Hematopoietic multipotent progenitor cell treated with erythropoietin and hydrocortisone succinate and interleukin-3 and kit ligand, for 17 days (in vitro differentiated cells): ENCODE results near the gene RNF220.
"Not testable (repeated sequence)": the region's sequence is repeated elsewhere in the genome, so short reads cannot be mapped to it uniquely, and the experiment has no call there.

ENCODE experiments used
- DNase-seq: peaks from one replicate; pipeline ENCODE4 v3.0.0-alpha.2; 2015; ENCODE audit warnings: low spot score

Gene RNF220

DNA sequence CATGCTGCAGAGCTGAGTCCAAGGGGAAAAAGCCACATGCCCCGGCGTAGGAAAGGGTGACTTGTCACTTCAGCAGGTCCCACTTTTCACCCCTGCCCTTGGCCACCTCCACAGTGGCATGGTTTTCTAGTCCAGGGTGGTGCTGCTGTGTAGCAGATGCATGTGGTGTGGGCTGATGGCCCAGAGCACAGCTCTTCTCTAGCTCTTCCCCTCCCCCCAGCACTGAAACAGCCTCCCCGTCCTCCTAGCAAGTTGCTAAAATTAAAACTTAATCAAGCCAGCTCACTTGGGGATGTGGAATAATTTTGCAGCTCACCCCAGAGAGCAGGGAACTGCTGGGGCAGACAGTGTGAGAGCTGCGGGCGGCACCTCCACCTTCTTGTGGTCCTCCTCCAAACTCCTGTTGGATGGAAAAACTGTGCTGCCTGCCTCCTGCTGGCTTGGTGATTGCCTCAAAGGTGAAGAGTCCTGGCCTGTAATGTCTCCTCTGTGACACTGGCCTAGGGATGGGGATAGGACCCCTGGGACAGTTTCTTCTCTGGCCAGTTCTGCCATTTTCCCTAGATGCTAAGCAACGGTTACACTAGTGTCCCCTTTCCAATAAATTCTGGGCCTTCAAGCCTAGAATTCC lies 91.6 kb downstream of the RNF220 start:
- no peak for DNase-seq

DNA sequence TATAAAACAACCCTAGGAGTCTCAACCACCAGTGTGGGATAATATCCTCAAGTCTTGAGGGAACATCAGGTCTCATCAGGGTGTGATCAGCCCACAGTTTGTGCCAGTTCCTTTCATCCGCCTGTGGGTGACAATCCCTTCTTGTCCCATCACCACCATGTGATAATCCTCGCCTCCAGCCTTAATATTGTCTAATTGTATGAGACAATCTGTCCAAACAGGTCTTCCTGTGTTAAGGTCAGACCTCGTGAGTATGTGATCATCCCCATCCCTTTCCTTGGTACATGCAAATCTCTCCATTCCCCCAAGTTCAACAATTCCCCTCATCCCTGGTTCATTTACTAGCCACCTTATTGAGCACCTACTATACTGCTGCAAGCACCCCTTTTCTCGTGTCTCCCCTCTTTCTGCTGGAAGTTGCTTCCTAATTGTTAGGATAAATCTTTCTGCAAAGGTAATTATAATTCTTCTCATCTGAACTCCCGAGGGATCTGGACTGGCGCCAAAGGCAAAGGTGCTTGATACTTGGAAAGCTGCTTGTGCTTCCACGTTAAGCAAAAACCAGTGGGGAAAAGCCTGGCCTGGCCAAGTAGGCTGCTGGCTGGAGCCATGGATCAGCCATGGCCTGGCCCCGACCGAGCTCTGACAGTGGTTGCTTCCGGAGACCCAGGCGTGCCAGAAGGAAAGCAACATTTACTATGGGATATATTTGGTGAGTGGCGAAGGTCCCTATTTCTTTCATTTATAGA lies 92.5 kb downstream of the RNF220 start:
- no peak for DNase-seq

DNA sequence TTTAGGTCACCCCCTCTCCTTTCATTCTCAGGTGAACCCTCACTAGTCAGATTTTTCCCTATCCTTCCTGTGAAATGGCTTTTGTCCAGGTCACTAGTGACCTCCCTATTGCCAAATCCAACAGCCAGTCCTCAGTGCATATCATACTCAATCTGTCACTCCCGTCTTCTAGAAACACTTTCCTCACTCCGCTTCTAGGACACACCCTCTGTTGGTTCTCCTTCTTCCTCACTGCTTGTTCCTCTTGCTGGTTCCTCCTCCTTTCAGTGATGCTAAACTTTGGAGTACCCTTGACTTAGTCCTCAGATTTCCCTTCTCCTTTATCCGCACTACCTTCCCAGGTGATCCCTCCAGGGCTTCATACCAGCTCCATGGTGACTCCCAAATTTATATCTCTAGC lies 94.3 kb downstream of the RNF220 start:
- DNase-seq, result no peak

DNA sequence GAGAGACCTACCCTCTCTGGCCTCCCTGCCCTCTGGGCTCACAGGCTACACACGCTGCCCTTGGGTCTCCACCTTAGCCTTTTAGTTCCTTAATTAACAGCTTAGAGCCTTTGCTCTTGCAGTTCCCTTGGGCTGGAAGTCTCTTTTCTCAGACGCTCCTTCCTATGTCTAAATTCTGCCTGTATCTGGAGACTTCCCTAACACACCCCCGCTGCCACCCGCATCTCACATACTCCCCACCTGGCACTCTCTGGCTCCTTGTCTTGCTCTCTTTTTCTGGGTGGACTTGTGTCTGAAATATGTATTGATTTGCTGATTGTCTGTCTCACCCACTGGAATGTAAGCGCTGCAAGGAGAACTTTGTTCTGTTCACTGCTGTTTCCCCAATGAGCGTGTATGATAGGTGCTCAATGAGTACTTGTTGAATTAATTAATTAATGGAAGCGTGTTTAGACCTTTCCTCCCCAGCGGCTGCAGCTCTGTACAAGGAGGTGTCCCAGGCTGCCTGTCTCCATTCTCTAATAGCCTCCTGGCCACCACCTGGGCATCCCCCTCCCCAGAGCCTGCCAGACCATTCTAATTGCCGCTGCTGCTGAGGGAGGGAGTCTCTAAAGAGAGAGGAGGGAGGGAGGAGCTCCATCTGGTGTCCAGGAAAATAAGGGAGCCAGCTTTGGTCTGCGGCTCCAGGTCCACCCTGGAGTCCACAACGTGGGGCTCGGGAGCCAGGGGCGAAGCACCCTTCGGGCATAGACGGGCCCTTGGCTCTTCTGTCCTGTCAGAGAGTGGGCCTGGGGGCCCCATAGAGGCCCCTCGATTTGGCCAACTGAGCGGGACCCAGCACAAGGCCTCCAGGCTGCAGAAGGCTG lies 95.4 kb downstream of the RNF220 start:
- DNase-seq, result no peak

DNA sequence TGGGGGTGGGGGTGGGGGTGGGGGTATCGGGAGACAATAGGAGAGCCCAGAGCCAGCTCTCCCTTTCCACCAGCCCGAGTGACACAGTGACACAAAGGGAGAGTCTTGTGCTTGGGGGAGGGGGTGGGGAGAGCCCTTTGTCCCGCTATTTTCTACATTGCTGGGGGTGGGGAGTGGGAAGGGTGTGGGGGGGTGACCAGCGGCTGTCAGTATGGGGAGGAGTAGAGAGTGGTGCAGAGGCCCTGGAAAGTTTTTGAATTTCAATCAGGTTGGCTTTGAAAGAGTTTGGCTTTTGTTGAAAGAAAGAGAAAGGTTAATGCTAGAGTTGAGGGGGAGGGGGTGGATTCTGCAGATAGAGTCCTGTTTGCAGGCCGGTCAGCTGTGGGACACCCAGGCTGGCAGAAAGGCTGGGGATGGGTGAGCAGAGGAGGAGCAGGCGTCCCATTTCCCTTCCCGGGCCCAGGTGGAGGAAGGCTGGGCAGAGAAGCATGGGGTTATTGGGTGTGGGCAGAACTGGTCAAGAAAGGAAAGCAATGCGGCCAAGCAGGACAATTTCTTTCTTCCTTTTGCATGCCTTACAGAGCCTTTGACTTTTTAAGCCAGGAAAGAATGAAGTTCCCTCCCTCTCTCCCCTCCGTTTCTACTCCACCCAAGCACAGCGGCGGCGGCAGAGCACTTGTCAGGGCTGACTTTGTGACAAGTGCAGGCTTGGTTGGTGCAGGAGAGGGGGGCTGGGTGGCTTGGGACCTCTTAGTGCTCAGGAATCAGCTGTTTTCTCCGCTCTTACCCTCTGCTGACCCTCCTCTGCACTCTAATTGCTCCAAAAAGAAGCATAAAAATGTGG lies 96.2 kb downstream of the RNF220 start:
- no peak for DNase-seq

DNA sequence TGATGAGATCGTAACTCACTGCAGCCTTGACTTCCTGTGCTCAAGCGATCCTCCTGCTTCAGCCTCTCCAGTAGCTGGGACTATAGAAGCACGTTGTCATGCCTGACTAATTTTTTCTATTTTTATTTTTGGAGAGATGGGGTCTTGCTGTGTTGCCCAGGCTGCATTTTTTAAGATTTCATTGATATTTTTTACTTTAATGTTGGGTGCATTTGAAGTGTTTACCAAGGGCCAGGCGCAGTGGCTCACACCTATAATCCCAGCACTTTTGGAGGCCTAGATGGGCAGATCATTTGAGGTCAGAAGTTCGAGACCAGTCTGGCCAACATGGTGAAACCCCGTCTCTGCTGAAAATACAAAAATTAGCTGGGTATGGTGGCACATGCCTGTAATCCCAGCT lies 97.8 kb downstream of the RNF220 start:
- not testable (repeated sequence) for DNase-seq

DNA sequence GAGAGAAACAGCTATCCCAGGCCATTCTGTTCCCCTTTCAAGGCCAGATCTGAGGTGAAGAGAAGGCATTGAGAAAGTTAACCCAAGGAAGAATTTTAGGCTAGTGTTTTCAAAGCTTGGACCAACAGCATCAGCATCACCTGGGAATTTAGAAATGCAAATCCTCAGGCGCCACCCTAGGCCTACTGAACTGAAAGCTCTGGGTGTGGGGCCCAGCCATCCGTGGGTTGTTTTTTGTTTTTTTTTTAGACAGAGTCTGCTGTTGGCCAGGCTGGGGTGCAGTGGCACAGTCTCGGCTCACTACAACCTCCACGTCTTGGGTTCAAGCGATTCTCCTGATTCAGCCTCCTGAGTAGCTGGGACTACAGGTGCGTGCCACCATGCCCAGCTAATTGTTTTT lies 98.6 kb downstream of the RNF220 start:
- DNase-seq, result no peak

DNA sequence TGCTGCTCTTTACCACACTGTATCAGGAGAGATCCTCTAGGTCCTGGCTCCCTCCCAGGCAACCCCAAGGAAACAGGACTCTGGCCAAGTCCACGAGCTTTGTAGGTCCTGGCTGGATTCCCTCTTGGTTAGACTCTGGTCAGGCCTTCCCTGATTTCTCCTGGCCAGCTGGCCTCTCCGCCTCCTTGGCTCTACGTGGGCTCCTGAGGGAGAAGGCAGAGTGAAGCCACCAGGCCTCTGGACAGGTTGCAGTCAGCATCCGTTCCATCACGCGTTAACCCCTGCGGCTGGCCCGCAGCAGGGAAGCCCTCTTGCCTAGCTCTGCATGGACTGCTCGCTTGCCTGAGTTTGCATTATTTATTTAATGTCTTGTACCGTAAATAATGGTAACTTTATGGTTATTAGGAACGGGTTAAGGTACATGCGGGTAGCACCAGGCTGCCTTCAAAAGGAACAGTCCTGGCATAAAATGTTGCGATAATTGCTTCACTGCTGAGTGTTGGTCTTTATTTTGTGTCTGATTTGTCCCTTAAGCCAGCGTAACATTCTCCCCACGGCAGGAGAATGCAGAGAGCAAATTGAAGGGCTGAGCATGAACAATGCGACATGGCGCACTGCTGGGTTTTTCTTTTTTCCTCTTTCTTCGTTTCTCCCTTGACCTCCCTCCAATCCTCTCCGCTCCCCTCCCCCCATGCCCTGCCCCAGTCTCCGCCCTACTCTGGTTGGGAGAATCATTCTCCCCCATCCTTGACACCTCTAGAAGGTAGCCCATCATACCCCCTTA lies 100.3 kb downstream of the RNF220 start:
- no peak for DNase-seq

DNA sequence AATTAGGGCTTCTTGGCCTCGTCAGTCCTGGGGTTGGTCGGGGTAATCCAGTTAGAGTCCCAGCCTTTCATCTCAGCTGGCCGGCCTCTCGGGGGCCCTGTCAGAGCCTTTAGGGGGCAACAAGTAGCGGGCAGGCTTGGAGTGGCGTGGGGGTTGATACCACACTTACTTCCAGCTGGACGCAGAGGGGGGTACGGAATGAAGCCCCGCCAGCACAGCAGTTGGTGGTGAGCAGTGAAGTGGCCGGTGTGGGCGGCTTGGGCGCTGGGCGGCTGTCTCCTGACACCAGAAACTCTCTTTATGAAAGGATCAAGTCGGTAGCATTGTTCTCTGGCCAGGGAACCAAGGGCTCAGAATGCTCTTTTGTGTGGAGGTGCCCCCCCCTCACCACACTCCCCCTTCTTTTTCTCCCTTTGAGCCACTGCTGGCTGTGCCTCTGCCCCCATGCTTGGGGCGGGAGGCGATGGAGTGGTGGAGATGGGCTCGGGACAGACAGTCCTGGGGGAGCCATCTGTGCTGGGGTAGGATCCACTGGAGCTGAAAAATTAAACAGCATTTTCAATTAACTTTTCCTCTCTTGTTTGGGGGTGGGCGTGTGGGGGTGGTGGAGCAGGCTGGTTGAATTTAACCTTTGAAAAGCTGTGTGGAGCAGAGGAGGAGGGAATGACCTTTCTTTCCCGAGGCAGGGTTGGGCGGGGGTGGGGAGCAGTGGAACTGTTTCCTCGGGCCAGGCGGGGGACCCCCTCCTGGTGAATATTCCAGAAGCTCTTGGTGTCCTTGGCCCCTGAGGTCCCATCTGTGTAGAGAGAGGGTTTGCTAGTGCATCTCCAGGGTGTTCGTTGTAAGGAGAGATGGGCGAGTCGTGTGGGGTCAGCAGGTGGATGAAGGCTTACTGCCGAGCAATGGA lies 102.7 kb downstream of the RNF220 start:
- no peak for DNase-seq

DNA sequence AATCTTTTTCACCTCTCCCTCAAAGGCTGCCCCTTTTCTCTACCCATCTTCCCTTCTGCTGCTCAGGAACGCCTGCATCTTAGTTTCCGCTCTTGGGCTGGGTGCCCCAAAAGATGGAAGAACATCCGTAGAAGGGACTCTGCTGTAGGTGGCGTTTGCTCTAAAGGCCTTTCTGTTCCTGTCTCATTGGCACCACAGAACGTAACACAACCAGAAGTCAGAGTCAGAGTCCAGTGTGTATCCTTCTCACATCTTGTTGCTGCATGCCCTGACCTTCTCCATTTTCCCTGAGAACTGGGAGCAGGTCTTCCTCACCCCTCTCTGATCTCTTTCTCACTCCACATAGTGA lies 103.3 kb downstream of the RNF220 start:
- no peak for DNase-seq

DNA sequence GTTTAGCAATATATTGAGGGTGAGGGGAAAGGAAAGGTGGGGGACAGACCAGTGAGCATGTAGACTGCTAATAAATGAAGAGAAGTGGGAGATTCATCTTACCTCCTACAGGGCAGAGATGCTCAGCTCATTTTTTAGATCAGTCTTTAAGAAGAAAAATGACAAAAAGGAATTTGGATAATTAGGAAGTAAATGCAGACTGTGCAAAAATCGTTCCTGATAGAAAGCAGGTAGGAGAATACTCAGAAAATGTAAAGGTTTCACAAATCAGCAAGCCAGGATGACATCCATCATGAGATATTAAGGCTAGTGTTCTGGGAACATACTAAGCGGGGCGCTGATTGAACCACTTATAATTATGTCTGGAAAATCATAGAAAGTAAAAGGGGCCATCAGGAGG lies 106.3 kb downstream of the RNF220 start:
- DNase-seq, result no peak

DNA sequence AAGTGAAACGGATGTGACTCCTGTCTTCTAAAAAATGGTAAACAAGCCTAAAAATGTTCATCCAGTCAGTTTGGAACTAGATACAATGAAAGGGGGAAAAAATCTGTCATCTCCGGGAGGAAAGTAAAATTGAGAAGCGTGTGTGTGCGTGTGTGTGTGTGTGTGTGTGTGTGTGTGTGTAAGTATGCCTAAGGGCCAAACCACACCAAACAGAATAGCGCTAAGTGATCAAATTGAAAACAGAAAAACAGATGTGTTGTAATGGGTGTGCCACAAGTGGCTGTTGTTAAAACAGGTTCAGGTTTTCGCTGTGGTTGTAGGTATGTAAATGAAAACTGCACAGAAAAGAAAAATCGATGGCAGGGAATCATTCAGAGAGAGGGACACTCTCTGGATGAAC lies 106.7 kb downstream of the RNF220 start:
- DNase-seq, result no peak

DNA sequence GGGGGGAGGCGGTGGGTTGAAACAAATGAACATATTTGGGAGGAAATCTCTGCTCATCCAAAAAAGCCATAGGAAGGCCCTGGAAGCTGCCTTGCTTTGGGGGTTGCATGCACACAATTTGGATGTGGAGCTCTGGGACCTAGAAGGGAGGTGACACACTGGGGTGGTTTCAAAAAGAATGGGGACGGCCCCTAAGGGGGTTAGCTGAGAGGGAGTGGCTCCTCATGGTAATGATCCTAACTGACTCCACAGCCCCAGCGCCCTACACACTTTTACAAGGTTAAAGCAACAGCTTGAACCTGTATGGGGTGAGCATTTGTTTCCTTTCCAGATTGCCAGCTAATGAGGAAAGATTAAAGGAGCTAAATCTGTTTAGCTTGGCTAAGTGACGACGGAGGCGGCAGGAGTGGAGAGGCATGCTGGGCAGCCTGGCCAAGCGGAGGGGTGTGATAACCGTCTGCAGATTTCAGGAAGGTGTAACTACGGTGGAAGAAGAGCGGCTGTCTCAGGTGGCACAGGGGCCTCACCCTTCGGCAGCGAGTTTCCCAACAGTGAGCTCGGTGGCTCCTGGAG lies 107.3 kb downstream of the RNF220 start:
- DNase-seq, result no peak

DNA sequence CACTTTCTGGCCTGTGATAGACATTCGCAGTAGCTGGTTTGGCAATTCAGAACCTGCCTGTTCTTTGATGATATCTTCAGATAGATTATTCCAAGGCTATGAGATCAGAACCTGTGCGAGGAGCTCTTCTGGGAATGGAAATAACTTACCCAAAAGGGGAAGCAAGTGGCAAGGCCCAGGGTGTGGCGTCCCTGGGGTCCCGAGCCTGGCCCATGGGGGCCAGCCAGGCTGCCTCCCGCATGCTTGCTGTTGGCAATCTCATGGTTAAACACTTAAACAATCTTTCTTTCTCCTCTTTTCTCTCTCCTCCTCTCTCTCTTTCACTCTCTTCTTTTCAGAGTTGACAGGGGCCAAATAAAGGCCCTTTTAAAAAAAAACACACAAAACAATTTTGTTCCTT lies 108.1 kb downstream of the RNF220 start:
- no peak for DNase-seq

DNA sequence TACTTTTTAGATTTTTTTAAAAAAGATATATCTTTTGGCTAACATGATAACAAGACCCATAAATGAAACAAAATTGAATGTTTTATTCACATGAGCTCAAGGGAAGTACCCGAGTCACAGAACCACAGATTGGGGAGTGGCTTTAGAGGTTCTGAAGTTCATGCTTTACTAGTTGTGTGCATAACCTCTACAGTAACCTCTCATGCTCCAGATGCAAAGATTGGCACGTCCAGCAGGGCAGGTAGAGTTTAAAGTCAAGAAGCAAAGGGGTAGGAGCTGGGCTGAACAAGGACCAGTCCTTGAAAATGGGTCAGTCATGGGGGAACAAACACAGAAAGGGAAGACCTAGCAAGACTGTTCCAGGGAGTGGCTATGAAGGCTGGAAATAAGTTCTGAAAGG lies 109.6 kb downstream of the RNF220 start:
- DNase-seq, result no peak

DNA sequence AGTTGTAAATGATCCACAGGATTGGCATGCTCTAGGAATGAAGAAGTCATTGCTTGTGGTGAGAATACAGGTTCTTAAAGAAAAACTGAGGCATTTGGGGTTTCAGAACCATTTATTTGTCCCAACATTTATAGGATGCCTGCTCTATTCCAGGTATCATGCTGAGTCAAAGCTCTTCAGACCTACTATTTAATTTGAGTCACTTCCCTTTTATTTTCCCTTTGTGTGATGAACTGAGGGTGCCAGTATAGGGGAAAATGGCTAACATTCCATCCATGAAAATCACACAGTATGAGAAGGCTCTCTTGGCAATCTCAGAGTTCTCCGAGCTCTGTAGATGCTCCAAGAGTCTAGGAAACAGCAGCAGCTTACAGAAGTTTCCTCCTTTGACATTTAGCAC lies 110.4 kb downstream of the RNF220 start:
- no peak for DNase-seq

DNA sequence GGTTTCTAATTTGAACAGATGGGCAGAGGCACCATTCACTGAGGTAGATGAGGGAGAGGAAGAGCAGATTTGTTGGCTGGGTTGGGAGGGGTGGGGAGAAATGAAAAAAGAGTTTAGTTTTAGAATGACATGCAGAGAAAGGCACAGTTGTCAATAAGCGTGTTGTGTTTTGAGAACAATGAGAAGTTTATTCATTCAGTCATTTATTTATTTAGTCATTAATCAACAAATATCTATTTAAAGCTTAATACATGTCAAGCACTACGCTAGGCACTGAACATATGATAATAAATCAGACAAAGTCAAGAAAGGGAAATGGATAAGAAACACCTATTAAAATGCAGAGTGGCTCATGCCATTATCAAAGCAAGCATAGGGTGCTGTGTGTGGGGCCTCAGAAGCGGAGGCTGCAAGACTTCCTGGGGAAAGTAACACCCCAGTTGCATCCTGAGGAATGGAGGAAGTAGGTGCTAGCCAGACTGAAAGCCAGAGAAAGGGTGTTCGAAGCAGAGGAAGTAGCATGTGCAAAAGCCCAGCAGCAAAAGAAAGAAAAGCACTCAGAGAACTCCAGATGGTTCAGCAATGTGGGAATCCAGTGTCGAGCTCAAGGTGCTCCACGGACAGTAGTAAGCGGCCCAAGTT lies 114.1 kb downstream of the RNF220 start:
- DNase-seq, result no peak

DNA sequence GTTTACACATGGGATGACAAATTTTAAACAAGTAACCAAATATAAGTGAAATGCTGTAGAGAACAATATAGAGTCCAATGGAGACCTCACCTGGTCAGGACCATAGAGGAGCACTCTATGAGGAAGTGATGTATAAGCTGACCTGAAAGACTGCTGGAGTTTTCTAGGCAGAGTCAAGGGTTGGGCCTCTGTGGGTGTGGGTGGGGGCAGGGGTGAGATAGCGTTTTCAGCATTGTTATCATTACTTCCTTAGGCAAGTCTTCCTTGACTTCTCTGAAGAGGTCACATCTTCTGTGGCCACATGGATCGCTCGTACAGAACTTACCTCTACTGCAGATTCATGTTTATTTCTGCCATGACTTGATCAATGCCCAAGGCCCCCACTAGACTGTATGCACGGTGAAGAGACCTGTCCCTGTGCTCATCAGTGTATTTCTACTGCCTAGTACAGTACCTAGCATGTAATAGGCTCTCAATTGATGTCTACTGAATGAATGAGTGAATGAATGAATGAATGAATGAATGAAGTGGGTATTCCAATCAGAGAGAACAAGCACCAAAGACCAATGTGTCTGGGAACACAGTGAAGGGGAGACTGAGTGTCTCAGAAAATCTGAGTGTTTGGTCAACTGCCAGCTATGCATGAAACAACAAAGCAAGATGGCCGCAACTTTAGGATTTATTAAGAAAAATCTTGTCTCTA lies 116.5 kb downstream of the RNF220 start:
- no peak for DNase-seq
